Small intestine (tissue), 16 donors: ENCODE results near the gene PRRC2C. TPM values are rescaled to one million over a fixed set of nuclear protein-coding genes. Genes with fewer than 3 reads are reported as not detected.
"Not testable (repeated sequence)": the region's sequence is repeated elsewhere in the genome, so short reads cannot be mapped to it uniquely, and the experiment has no call there.

Experiments used
- DNase-seq, 2 donors: peaks; one replicate each; pipeline versions ENCODE4 v3.0.0 to v3.0.0-alpha.2; 2013
- FAIRE-seq: peaks from 2 replicates; lab custom pipeline; 2012; peaks lifted over from hg19 to GRCh38; lab: Jason Lieb, UNC
- H3K27ac ChIP-seq, 3 donors: one replicate each; pipeline ENCODE4 v1.5.1; 2013; ENCODE audit warnings: low read length in 2 of 3, mild to moderate bottlenecking in 2 of 3, control low read depth in 1 of 3, inconsistent platforms in 1 of 3, low read depth in 1 of 3, moderate library complexity in 1 of 3
- H3K27me3 ChIP-seq, 3 donors: one replicate each; pipeline ENCODE4 v1.6.1; 2013; ENCODE audit warnings: low read length in 3 of 3, inconsistent platforms in 1 of 3; ENCODE audit not compliant: control insufficient read depth in 3 of 3, insufficient read depth in 3 of 3
- H3K36me3 ChIP-seq, 3 donors: one replicate each; pipeline ENCODE4 v1.6.1; 2013; ENCODE audit warnings: low read length in 3 of 3, inconsistent platforms in 1 of 3, low read depth in 1 of 3, mild to moderate bottlenecking in 1 of 3, moderate library complexity in 1 of 3; ENCODE audit not compliant: control insufficient read depth in 3 of 3, insufficient read depth in 2 of 3
- H3K4me1 ChIP-seq, 3 donors: one replicate each; pipeline ENCODE4 v1.6.1; 2013; ENCODE audit warnings: low read length in 2 of 3, inconsistent platforms in 1 of 3, low read depth in 1 of 3, mild to moderate bottlenecking in 1 of 3, moderate library complexity in 1 of 3; ENCODE audit not compliant: control insufficient read depth in 3 of 3, insufficient read depth in 2 of 3
- H3K4me3 ChIP-seq, 3 donors: one replicate each; pipeline ENCODE4 v1.5.1; 2013; ENCODE audit warnings: low read length in 3 of 3, control low read depth in 1 of 3, inconsistent platforms in 1 of 3, low read depth in 1 of 3, mild to moderate bottlenecking in 1 of 3, moderate library complexity in 1 of 3
- H3K9me3 ChIP-seq, 2 donors: one replicate each; pipeline ENCODE4 v1.6.1; 2013; ENCODE audit warnings: low read depth in 1 of 2, low read length in 1 of 2; ENCODE audit not compliant: control insufficient read depth in 2 of 2, insufficient read depth in 1 of 2
- WGBS, 3 donors: extraction: QIAGEN DNeasy Blood & Tissue Kit; methylation state at CpG; one replicate each; pipeline ENCODE4 v1.1.7; 2013; 5-methylcytosine and 5-hydroxymethylcytosine counted together
- long read RNA-seq, 10 donors: transcript quantifications; one replicate each; lab custom pipeline, GENCODE V29; 2026
- polyA plus RNA-seq, 4 donors: library from polyadenylated mRNA; stranded (reverse) in 3 of 4; unstranded in 1 of 4; fragments of 200-250 nt in 3 of 4; fragments of 120-200 nt in 1 of 4; gene quantifications; one replicate each; pipeline versions ENCODE4 v1.2.1 to v1.2.3, GENCODE V29; 2013
- donor health status: healthy with polysubstance abuse.
- donor health status: control.
- donor health status: control.
- donor health status: Bipolar disorder and iron deficiency.
- donor health status: healthy.

PRRC2C gene
- polyA plus RNA-seq, result 100 to 1,000 TPM in 3 of 4 donors, 10 to 100 TPM in 1; 37.4 to 221 (median 112) TPM
- long read RNA-seq, donor 1, result 0 reads
- long read RNA-seq, donor 2, partial matches to known transcripts, result 16 of 17 reads
- long read RNA-seq, donor 2, other reads (novel, unspliced or antisense), result 0 of 17 reads
- long read RNA-seq, donor 3, partial matches to known transcripts, result 47 of 47 reads
- long read RNA-seq, donor 3, other reads (novel, unspliced or antisense), result 0 of 47 reads
- long read RNA-seq, donor 4, result 0 reads
- long read RNA-seq, donor 5, partial matches to known transcripts, result 5 of 6 reads
- long read RNA-seq, donor 5, other reads (novel, unspliced or antisense), result 0 of 6 reads
- long read RNA-seq, donor 6, partial matches to known transcripts, result 22 of 25 reads
- long read RNA-seq, donor 6, other reads (novel, unspliced or antisense), result 0 of 25 reads
- long read RNA-seq, donor 7, result 0 reads
- long read RNA-seq, donor 8, result 0 reads
- long read RNA-seq, donor 9, partial matches to known transcripts, result 21 of 22 reads
- long read RNA-seq, donor 9, other reads (novel, unspliced or antisense), result 0 of 22 reads
- long read RNA-seq, donor 10, partial matches to known transcripts, result 103 of 107 reads
- long read RNA-seq, donor 10, other reads (novel, unspliced or antisense), result 0 of 107 reads

DNA sequence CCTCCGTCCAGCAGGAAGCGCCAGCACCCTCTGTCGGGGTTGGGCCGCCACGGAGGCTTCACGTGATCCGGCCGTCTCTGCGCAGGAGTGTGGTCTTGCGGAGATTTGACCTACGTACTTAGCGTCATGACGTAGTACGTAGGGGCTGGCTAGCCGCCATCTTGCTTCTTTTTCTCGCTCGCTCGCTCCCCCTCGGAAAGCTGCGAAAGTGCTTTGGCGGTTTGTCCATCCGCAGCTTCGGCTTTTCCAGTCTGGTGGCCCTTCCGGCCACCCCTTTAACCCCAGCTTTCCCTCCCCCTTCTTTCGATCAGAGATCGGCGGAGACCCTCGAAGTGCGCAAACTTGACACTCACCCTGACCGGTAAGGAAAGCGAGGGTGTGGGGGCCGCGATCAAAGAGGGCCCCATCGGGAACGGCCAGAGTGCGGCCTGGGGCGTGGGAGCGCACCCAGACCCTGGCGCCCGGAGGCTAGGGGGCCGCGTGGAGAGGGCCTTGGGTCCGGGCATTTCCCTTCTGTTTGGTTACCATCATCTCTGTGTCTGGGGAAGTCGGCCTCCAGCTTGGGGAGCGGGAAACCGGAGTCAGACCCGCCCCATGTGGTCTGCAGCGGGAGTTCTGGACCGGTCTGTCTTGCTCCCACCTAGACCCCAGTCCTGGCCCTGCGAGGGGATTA is at the start of gene PRRC2C:
Gene PRRC2C, plus strand, starts transcription at position 156 of the 673 bp plus-strand sequence. CDS start 26,559 bp downstream, outside the sequence.
- no peaks in the 10 kb centered on the region for H3K9me3 ChIP-seq
- peaks cover 0 to 4% (median 0%) of the 10 kb centered on the region in 3 donors for H3K36me3 ChIP-seq
- 0% methylated on average over 50 of the region's 50 CpGs for WGBS, 3 donors
- H3K27ac ChIP-seq, result peak within 1 kb of the TSS; percentile 95 to 100 (median 99)
- no peak for FAIRE-seq
- peak; percentile 98 for DNase-seq
- peak within 1 kb of the TSS; percentile 90 to 98 (median 90) for H3K4me3 ChIP-seq
- peaks cover 3 to 12% (median 5%) of the 10 kb centered on the region in 3 donors for H3K4me1 ChIP-seq
- H3K27me3 ChIP-seq, result no peaks in the 10 kb centered on the region

- no peak overlapping the region for H3K27ac ChIP-seq
- FAIRE-seq, result no peak
- 20 to 61% (median 45%) methylated on average over 2 of the region's 2 CpGs for WGBS, 3 donors
These were observed 46.9 kb upstream of the PRRC2C start for GRCh38 chr1:171438441-171438840.

DNA sequence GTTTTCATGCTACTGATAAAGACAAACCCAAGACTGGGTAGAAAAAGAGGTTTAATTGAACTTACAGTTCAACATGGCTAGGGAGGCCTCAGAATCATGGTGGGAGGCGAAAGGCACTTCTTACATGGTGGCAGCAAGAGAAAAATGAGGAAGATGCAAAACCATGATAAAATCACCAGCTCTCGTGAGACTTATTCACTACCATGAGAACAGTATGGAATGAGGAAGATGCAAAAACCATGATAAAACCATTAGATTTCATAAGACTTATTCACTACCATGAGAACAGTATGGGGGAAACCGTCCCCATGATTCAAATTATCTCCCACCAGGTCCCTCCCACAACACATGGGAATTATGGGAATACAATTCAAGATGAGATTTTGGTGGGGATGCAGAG is 45.1 kb upstream of the PRRC2C start:
- not testable (repeated sequence) for DNase-seq, H3K27me3 ChIP-seq, H3K4me1 ChIP-seq, FAIRE-seq, H3K4me3 ChIP-seq, H3K36me3 ChIP-seq, H3K27ac ChIP-seq, H3K9me3 ChIP-seq
- 92 to 96% (median 96%) methylated on average over 3 of the region's 3 CpGs for WGBS, 3 donors

More at GRCh38 chr1:171438441-171438840, 46.9 kb upstream of the PRRC2C start:
- no peaks in the 10 kb centered on the region for H3K4me1 ChIP-seq
- DNase-seq, result no peak
- H3K4me3 ChIP-seq, result no peak overlapping the region
- no peaks in the 10 kb centered on the region for H3K27me3 ChIP-seq
- H3K9me3 ChIP-seq, result no peaks in the 10 kb centered on the region
- H3K36me3 ChIP-seq, result no peaks in the 10 kb centered on the region

DNA sequence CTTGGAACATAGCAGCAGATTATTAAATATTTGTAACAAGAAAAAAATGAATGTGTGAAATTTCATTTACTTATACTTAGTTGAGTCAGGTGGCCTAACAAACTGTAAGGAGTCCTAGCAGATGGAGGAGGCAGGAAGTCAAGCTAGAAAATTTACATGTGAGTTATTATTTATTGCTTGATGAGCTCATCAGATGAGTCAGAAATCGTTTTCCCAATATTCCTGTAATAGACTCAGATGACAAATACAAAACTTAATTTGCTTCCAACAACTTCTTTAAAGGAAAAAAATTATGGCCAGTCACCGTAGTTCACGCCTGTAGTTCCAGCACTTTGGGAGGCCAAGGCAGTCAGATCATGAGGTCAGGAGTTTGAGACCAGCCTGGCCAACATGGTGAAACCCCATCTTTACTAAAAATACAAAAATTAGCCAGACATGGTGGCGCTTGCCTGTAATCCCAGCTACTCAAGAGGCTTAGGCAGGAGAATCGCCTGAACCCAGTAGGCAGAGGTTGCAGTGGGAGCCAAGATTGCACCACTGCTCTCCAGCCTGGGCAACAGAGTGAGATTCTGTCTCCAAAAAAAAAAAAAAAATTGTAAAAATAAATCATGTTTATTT is 43.9 kb upstream of the PRRC2C start:
- not testable (repeated sequence) for H3K36me3 ChIP-seq, DNase-seq, H3K27me3 ChIP-seq, H3K4me1 ChIP-seq, H3K9me3 ChIP-seq, FAIRE-seq, H3K4me3 ChIP-seq, H3K27ac ChIP-seq
- 67 to 71% (median 70%) methylated on average over 5 of the region's 5 CpGs for WGBS, 3 donors

DNA sequence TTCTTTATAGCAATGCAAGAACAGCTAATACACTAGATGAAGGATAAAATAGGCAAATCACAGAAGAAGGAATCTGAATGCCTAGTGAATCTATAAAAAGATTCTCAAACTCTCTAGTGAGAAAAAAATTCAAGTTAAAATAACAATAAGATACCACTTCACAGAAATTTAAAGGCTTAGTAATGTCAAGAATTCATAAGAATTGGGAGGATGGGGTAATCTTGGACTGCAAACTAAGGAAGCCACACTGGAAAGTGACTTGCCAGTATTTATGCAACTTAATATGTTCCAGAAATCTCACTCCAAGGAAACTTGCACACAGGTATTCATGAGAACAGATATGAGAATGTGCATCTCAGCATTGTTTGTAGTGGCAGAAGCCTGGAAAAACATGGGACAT is 38.9 kb upstream of the PRRC2C start:
- no peaks in the 10 kb centered on the region for H3K9me3 ChIP-seq
- FAIRE-seq (no peak), DNase-seq (no peak)
- H3K36me3 ChIP-seq, result no peaks in the 10 kb centered on the region
- no peaks in the 10 kb centered on the region for H3K27me3 ChIP-seq
- no peak overlapping the region for H3K4me3 ChIP-seq
- H3K4me1 ChIP-seq, result no peaks in the 10 kb centered on the region
- H3K27ac ChIP-seq, result no peak overlapping the region

- Histone ChIP-seq H3K36me3 (no peaks in the 10 kb centered on the region), H3K4me1 (peaks cover 0 to 5% (median 2%) of the 10 kb centered on the region in 3 donors), H3K4me3 (no peak overlapping the region), H3K27me3 (no peaks in the 10 kb centered on the region), H3K9me3 (no peaks in the 10 kb centered on the region), H3K27ac (no peak overlapping the region)
- no peak for FAIRE-seq
- no peak for DNase-seq
These were observed 29.4 kb upstream of the PRRC2C start for GRCh38 chr1:171455967-171456366.

DNA sequence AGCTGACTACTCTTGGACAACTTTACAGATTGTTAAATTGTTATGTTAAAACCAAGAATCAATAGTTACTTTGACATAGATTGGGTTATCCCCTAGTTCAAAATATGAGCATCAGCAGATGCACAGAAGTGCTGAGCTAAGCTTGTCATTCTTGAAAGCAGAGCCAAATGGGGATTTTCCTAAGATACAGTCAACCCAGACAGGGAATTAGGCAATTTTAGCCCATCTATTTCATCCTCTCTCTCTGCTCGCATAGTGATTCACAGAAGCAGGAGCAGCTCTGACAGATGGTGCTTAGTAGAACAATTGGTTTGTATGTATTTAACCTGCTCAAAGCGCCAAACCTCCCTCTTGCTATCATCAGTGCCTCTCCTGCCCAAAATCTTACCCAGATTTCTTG is 27.9 kb upstream of the PRRC2C start:
- FAIRE-seq, result no peak
- Histone ChIP-seq H3K9me3 (no peaks in the 10 kb centered on the region), H3K4me3 (no peak overlapping the region), H3K4me1 (peaks cover 0 to 5% (median 2%) of the 10 kb centered on the region in 3 donors), H3K36me3 (no peaks in the 10 kb centered on the region), H3K27ac (no peak overlapping the region), H3K27me3 (no peaks in the 10 kb centered on the region)
- WGBS, 3 donors, result 63 to 97% (median 92%) methylated on average over 2 of the region's 2 CpGs
- no peak for DNase-seq

DNA sequence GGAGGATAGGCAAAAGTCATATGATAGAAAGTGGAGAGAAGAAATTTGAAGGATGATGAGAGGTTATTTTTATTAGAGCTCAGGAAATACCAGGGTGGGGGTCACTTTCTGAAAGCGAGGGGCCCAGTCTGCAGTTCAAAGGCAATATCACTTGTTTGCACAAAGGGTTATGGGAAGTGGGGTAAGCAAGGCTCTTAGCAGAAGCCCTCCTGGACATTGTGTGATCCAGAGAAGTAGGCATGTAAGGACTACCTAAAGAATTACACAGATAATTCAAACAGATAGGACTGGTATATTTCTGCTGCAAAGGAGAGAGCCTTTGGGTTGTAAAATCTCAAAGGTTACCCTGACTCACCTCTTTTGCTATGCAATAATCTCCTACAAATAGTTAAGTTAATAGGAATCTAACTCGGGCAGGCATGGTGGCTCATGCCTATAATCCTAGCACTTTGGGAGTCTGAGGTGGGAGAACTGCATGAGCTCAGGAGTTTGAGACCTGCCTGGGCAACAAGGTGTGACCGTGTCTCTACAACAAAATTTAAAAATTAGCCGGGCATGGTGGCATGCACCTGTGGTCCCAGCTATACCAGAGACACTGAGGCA is 25.2 kb upstream of the PRRC2C start:
- Histone ChIP-seq H3K36me3 (no peaks in the 10 kb centered on the region), H3K4me1 (peaks cover 0 to 5% (median 2%) of the 10 kb centered on the region in 3 donors), H3K27ac (no peak overlapping the region), H3K27me3 (no peaks in the 10 kb centered on the region), H3K9me3 (no peaks in the 10 kb centered on the region), H3K4me3 (no peak overlapping the region)
- no peak for FAIRE-seq
- WGBS, 3 donors, result 48 to 64% (median 62%) methylated on average over 4 of the region's 4 CpGs
- peak; percentile 27 to 55 for DNase-seq
